Activated CD8-positive, alpha-beta memory T cell treated with anti-CD3 and anti-CD28 coated beads, Interleukin-2, amount 10 ng/mL, durations not matched to agents 7 days and 5 days (primary cell): ENCODE data around the gene SMPDL3A. TPM values are rescaled to one million over a fixed set of nuclear protein-coding genes. Genes with fewer than 3 reads are reported as not detected.

Experiments
- ATAC-seq: fragments of 150-1000 bp; cut with Tn5 transposase; one replicate; pipeline ENCODE4 v1.10.0; 2021; ENCODE audit warnings: moderate library complexity
- CTCF ChIA-PET: fragments of 350-600 bp; sonication (Branson Sonifier 250); formaldehyde crosslinking; loops from one replicate; lab custom pipeline; 2021; ENCODE audit warnings: antibody characterized with exemption; lab: Charles Lee
- DNase-seq: peaks from one replicate; pipeline ENCODE4 v3.0.0-alpha.2; 2020
- H3K27ac Mint-ChIP-seq: one replicate; pipeline ENCODE4 v1.8.0; 2021; ENCODE audit warnings: mild to moderate bottlenecking, mixed read lengths
- H3K27me3 Mint-ChIP-seq: one replicate; pipeline ENCODE4 v1.8.0; 2021; ENCODE audit warnings: mixed read lengths
- H3K36me3 Mint-ChIP-seq: one replicate; pipeline ENCODE4 v1.8.0; 2021; ENCODE audit warnings: mild to moderate bottlenecking, mixed read lengths
- H3K4me1 Mint-ChIP-seq: one replicate; pipeline ENCODE4 v1.8.0; 2021; ENCODE audit warnings: mixed read lengths
- H3K4me3 Mint-ChIP-seq: one replicate; pipeline ENCODE4 v1.8.0; 2021; ENCODE audit warnings: mild to moderate bottlenecking, moderate library complexity, mixed read lengths
- H3K9me3 Mint-ChIP-seq: one replicate; pipeline ENCODE4 v1.8.0; 2022; ENCODE audit warnings: low read depth, mixed read lengths
- total RNA-seq, 2 experiments: library from RNA; stranded (reverse); gene quantifications; one replicate each; pipeline ENCODE4 v1.2.3, GENCODE V29; 2021

Gene SMPDL3A
- total RNA-seq, 2 experiments from 2014 or later, result 0.52 TPM; not detected in 1

DNA sequence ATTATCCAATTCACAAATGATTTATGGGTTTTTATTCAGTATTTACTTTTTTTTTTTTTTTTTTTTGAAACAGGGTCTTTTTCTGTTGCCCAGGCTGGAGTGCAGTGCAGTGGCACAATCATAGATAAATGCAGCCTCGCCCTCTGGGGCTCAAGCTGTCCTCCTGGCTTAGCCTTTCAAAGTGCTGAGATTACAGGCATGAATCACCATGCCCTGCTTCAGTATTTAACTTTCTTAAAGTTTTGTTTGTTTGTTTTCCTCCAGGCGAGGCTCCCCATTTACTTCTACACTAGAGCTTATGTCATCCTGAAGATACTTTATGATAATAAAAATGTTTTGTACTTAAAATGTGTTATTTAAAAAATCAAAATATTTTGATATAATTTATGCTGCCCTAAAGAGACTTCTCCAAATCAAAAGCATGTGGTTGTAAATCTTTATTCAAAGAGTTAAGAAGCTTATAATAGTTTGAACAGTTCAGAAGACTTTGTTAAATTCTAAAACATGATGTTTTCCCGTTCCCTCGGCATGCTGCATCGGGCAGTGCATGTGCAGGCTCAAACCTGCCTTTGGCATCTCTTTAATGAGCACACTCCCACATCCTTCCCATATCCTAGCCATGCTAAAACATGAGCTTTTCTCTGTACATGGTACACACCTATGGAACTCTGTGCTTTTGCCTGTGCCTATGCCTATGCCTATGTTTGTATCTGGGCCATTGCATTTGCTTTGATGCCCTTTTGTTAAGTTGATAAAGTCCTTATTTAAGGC is 11.0 kb downstream of the SMPDL3A start:
- H3K36me3 Mint-ChIP-seq, result no peaks in the 10 kb centered on the region
- H3K4me3 Mint-ChIP-seq, result no peak overlapping the region
- H3K27ac Mint-ChIP-seq, result no peak overlapping the region
- H3K27me3 Mint-ChIP-seq, result no peaks in the 10 kb centered on the region
- peaks cover 17% of the 10 kb centered on the region for H3K4me1 Mint-ChIP-seq
- ATAC-seq (no peak), DNase-seq (no peak)
- CTCF ChIA-PET, result interaction anchor here (1.3 kb wide), 1 partner anchor 11 kb away, joined by 4 read pairs; the partner anchor contains the start of gene SMPDL3A
- H3K9me3 Mint-ChIP-seq, result no peaks in the 10 kb centered on the region

DNA sequence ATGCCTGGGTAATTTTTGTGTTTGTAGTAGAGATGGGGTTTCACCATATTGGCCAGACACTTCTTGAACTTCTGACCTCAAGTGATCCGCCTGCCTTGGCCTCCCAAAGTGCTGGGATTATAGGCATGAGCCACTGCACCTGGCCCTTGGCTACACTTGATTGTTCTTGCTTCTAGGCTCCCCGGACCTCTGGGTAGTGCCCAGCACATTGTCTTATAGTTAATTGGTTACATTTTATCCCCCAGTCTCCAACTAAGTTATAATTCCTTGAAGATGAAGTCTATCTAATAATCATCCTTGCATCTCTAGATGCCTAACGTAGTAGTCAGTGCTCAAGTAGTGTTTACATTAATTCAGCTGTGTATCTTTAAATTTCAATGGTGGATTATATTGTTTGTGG is 11.8 kb downstream of the SMPDL3A start:
- H3K4me3 Mint-ChIP-seq, result no peak overlapping the region
- no peaks in the 10 kb centered on the region for H3K36me3 Mint-ChIP-seq
- ATAC-seq (no peak), DNase-seq (no peak)
- CTCF ChIA-PET, result interaction anchor here (1.3 kb wide), 1 partner anchor 12 kb away, joined by 4 read pairs; the partner anchor contains the start of gene SMPDL3A
- H3K27ac Mint-ChIP-seq, result no peak overlapping the region
- no peaks in the 10 kb centered on the region for H3K27me3 Mint-ChIP-seq
- H3K9me3 Mint-ChIP-seq, result no peaks in the 10 kb centered on the region
- peaks cover 17% of the 10 kb centered on the region for H3K4me1 Mint-ChIP-seq

DNA sequence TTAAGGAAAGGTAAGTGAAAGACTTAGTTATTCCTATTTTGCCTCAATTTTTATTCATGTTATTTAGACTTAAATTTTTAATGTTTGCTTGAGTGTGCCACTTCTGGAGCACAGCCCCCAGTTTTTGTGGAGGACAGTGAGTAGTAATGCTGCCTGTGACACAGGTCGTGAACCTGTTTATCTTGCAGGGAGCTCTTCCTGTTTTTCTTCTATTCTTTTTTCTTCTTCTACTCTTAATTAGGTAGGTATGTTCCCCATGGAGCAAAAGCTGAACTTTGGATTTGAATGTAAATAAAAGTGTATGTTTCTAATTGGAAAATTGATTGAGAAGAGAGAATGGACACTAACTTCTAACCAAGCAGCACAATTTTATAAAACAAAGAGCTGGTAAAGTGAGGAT is 12.3 kb downstream of the SMPDL3A start:
- CTCF ChIA-PET, result interaction anchor here (1.1 to 1.3 kb wide), 2 partner anchors 12 to 50 kb away, joined by 3 to 4 read pairs; partner anchors contain the start of gene SMPDL3A
- H3K36me3 Mint-ChIP-seq, result no peaks in the 10 kb centered on the region

DNA sequence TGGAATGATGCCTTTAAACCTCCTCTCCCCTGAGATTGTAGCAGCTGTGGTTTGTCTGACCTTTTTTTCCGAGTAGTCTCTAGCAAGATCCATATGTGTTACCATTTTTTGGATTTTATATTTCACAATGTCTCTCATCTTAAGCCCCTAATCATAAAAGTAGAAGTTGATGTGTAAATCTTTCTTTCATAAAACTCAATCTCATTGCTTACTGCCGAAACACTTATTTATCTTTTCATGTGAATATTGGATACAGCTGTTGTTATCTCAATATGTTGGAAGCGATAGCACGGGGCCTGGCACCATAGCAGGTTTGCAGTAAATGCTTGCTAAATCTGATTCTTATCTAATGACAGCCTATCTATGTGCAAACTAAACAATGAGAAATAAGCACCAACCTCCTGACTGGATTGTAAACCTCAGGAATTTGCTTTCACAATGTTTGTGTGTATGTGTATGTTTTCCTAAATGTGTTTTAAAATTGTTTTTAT is 14.2 kb downstream of the SMPDL3A start:
- H3K36me3 Mint-ChIP-seq, result no peaks in the 10 kb centered on the region
- H3K4me1 Mint-ChIP-seq, result peaks cover 9% of the 10 kb centered on the region
- no peaks in the 10 kb centered on the region for H3K27me3 Mint-ChIP-seq
- H3K27ac Mint-ChIP-seq, result no peak overlapping the region
- CTCF ChIA-PET, result no interaction called here
- no peak for DNase-seq
- H3K4me3 Mint-ChIP-seq, result no peak overlapping the region
- no peak for ATAC-seq
- H3K9me3 Mint-ChIP-seq, result no peaks in the 10 kb centered on the region

More for the DNA sequence above, 12.3 kb downstream of the SMPDL3A start:
- ATAC-seq (no peak), DNase-seq (no peak)
- Mint-ChIP-seq H3K27ac (no peak overlapping the region), H3K4me3 (no peak overlapping the region), H3K4me1 (peaks cover 17% of the 10 kb centered on the region), H3K27me3 (no peaks in the 10 kb centered on the region), H3K9me3 (no peaks in the 10 kb centered on the region)

DNA sequence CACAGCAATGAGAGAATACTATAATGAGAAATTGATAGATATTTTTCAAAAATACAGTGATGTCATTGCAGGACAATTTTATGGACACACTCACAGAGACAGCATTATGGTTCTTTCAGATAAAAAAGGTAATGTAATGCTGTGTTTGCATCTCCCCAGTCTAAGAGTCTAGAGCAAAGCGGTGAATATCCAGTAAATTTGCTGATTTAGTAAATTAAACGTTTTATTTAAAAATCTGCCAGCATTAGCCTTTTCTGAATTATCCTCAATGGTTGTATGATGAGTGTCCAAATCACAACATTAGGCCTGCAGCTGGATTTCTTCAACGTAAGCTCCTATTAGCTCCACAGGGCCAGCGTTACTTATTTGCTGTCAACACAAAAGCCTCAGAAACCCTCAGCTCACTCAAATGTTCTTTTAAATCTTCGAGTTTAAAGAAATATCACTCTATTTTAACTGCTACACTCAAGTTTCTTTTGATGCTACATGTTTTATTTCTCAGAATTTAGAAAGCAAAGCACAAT is 16.0 kb downstream of the SMPDL3A start:
- Mint-ChIP-seq H3K9me3 (no peaks in the 10 kb centered on the region), H3K4me1 (no peaks in the 10 kb centered on the region), H3K4me3 (no peak overlapping the region), H3K27me3 (no peaks in the 10 kb centered on the region), H3K36me3 (no peaks in the 10 kb centered on the region), H3K27ac (no peak overlapping the region)
- CTCF ChIA-PET, result no interaction called here
- DNase-seq (no peak), ATAC-seq (no peak)

DNA sequence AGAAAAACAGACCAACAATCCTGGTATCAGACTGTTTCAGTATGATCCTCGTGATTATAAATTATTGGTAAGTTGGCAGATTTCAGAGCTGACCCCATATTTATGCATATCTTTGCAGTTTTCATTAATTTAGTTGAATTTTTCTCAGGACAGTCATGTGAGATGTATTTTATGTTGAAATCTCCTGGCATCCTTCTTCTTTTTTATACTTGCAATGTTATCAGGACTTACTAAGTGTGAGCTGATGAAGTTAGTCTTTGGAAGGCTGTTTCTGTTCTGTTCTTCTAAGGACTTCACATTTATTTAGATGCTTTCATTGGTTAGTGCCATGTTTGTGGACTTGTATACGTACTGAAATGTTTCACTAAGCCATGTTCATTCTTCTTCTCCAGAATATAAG is 17.2 kb downstream of the SMPDL3A start:
- Mint-ChIP-seq H3K4me1 (no peaks in the 10 kb centered on the region), H3K36me3 (no peaks in the 10 kb centered on the region), H3K27ac (no peak overlapping the region), H3K9me3 (no peaks in the 10 kb centered on the region), H3K27me3 (no peaks in the 10 kb centered on the region), H3K4me3 (no peak overlapping the region)
- DNase-seq (no peak), ATAC-seq (no peak)
- CTCF ChIA-PET, result no interaction called here

DNA sequence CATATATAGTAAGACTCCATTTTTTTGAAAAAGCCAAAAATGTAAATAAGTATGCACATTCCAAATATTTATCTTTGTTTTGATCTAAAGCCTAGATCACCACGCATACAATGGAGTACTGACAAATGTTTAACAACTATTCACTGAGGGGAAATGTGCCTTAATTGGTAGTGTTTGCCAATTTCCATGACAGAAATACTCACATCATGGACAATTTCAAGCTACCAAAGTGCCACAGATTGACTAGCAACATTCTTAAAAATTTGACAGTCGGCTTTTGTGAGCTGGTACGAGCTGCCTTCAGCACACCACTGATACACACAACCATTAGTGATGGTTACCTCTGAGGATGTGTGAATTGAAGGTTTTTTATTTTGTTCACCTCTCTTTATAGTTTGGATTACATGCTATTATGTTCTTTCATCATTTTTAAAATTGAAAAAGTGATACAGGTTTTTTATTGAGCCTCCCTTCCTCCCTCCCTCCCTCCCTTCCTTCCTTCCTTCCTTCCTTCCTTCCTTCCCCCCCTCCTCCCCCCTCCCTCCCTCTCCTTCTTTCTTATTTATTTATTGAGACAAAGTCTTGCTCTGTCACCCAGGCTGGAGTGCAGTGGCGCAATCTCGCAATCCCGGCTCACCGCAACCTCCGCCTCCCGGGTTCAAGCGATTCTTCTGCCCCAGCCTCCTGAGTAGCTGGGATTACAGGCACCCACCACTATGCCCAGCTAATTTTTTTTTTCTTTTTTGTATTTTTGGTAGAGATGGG is 19.2 kb downstream of the SMPDL3A start:
- Mint-ChIP-seq H3K4me1 (no peaks in the 10 kb centered on the region), H3K27ac (no peak overlapping the region), H3K4me3 (no peak overlapping the region), H3K9me3 (no peaks in the 10 kb centered on the region), H3K36me3 (no peaks in the 10 kb centered on the region), H3K27me3 (no peaks in the 10 kb centered on the region)
- CTCF ChIA-PET, result no interaction called here
- ATAC-seq (no peak), DNase-seq (no peak)

DNA sequence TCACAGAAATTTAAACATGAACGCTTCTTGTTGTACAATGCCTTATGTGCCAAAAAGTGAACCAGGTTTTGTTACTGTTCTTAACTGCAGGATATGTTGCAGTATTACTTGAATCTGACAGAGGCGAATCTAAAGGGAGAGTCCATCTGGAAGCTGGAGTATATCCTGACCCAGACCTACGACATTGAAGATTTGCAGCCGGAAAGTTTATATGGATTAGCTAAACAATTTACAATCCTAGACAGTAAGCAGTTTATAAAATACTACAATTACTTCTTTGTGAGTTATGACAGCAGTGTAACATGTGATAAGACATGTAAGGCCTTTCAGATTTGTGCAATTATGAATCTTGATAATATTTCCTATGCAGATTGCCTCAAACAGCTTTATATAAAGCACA is 19.9 kb downstream of the SMPDL3A start:
- no peaks in the 10 kb centered on the region for H3K9me3 Mint-ChIP-seq
- DNase-seq, result no peak
- no peaks in the 10 kb centered on the region for H3K36me3 Mint-ChIP-seq
- H3K27me3 Mint-ChIP-seq, result no peaks in the 10 kb centered on the region
- H3K4me1 Mint-ChIP-seq, result no peaks in the 10 kb centered on the region
- CTCF ChIA-PET, result no interaction called here
- no peak for ATAC-seq
- H3K27ac Mint-ChIP-seq, result no peak overlapping the region
- no peak overlapping the region for H3K4me3 Mint-ChIP-seq

DNA sequence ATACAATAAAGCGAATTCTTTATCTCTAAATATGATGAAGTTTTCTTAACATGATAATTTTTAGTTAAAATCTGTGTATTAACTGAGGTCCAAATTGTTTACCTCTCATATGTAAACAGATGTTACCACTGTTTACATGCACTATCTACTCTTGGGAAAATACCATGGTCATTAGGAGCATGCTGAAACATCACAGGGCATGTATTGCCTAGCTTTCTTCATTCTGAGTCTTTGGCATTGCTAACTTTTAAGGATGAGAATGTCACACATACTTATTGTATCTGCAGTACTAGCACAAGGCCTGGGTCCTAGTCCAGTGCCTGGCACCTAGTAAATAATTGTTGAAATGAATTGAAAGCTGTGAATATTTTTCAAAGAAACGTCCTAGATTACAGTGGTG is 20.6 kb downstream of the SMPDL3A start:
- no peaks in the 10 kb centered on the region for H3K36me3 Mint-ChIP-seq
- no peaks in the 10 kb centered on the region for H3K4me1 Mint-ChIP-seq
- H3K9me3 Mint-ChIP-seq, result no peaks in the 10 kb centered on the region
- no peaks in the 10 kb centered on the region for H3K27me3 Mint-ChIP-seq
- ATAC-seq (no peak), DNase-seq (no peak)
- H3K4me3 Mint-ChIP-seq, result no peak overlapping the region
- no peak overlapping the region for H3K27ac Mint-ChIP-seq
- CTCF ChIA-PET, result no interaction called here

DNA sequence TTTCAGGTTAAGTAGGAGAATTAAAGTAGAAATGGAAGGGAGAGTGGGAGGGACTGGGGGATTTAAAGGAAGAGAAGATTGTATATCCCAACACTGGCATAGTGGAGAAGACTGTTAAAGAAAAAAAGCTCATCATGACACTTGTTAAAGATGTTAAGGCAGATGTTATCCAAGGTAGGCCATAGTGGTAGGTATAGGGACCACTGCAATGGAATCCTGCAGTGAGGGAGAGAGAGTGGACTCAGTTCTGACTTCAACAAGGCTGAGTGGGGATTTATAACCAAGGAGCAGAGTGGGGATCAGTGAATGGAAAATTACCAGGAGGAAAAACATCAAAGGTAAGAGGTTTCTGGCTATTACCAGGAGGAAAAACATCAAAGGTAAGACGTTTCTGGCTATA is 21.1 kb downstream of the SMPDL3A start:
- ATAC-seq (no peak), DNase-seq (no peak)
- CTCF ChIA-PET, result no interaction called here
- H3K9me3 Mint-ChIP-seq, result no peaks in the 10 kb centered on the region
- H3K27ac Mint-ChIP-seq, result no peak overlapping the region
- no peak overlapping the region for H3K4me3 Mint-ChIP-seq
- H3K36me3 Mint-ChIP-seq, result no peaks in the 10 kb centered on the region
- H3K4me1 Mint-ChIP-seq, result no peaks in the 10 kb centered on the region
- H3K27me3 Mint-ChIP-seq, result no peaks in the 10 kb centered on the region

DNA sequence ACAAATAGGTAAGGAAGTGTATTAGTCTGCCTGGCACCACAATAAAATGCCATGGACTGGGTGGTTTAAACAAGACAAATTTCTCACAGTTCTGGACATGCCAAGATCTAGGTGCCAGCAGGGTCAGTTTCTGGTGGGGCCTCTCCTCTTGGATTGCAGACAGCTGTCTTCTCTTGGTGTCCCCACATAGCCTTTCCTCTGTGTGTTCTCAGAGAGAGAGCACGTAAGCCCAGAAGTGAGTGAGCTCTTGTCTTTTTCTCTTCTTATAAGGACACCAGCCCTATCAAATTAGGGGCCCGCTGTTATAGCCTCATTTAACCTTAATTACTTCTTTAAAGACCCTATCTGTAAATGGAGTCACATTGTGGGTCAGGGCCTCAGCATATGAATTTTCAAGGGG is 28.3 kb downstream of the SMPDL3A start:
- no peaks in the 10 kb centered on the region for H3K9me3 Mint-ChIP-seq
- H3K27ac Mint-ChIP-seq, result no peak overlapping the region
- H3K4me1 Mint-ChIP-seq, result no peaks in the 10 kb centered on the region
- CTCF ChIA-PET, result no interaction called here
- H3K36me3 Mint-ChIP-seq, result no peaks in the 10 kb centered on the region
- peaks cover 10% of the 10 kb centered on the region for H3K27me3 Mint-ChIP-seq
- DNase-seq, result no peak
- no peak overlapping the region for H3K4me3 Mint-ChIP-seq
- no peak for ATAC-seq

DNA sequence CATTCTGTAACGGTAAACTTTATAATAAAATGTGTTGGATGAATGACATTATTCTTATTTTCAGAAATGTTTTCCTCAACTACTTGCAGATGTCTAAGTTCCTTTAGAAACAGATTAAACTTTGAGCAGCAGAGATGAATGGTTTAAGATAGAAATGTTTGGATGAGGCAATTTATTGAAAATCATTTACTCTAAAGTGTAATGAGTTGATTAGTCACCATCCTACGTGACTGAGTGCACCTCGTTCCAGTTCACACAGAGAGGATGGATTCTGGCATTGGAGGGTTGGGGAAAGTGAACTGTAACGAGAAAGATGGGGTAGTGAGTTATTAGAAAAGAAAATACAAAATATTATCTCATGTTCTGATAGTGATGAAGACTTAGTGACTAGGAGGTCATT is 28.7 kb downstream of the SMPDL3A start:
- H3K4me1 Mint-ChIP-seq, result no peaks in the 10 kb centered on the region

DNA sequence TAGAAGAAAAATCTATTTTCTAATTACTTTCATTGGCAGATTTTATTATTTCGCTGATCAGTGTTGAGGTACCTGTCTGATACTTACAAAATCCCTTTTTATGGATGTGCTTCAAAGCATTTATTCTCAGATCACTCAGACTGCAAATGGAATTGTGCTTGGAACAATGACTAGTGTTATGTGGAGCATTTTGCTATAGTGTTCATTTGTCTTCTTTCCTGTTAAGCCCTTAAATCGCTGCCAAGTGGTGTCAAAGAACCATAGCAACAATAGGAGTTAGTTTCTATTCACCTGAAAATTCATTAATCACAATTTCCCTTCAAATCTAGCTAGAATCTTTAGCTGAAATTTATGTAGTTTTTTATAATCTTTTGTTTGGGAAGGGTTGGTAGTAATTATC is 29.8 kb downstream of the SMPDL3A start:
- CTCF ChIA-PET, result no interaction called here
- no peak for DNase-seq
- Mint-ChIP-seq H3K9me3 (no peaks in the 10 kb centered on the region), H3K4me1 (no peaks in the 10 kb centered on the region), H3K27me3 (peaks cover 12% of the 10 kb centered on the region), H3K27ac (no peak overlapping the region), H3K4me3 (no peak overlapping the region), H3K36me3 (no peaks in the 10 kb centered on the region)
- ATAC-seq, result no peak

More for the DNA sequence above, 28.7 kb downstream of the SMPDL3A start:
- DNase-seq (no peak), ATAC-seq (no peak)
- H3K36me3 Mint-ChIP-seq, result no peaks in the 10 kb centered on the region
- peaks cover 10% of the 10 kb centered on the region for H3K27me3 Mint-ChIP-seq
- H3K27ac Mint-ChIP-seq, result no peak overlapping the region
- CTCF ChIA-PET, result no interaction called here
- no peak overlapping the region for H3K4me3 Mint-ChIP-seq
- no peaks in the 10 kb centered on the region for H3K9me3 Mint-ChIP-seq
